GM23248 (cell line): ENCODE results near the gene ATP8A2. TPM values are rescaled to one million over a fixed set of nuclear protein-coding genes. Genes with fewer than 3 reads are reported as not detected.

Experiments used
- DNase-seq: peaks from one replicate; pipeline ENCODE4 v3.0.0-alpha.2; 2015
- H2AFZ ChIP-seq: fragments of 200-600 bp; sonication (generic); 2 replicates; pipeline ENCODE4 v1.6.1; 2016; ENCODE audit warnings: antibody characterized with exemption
- H3F3A ChIP-seq: fragments of 200-600 bp; sonication (generic); 2 replicates; pipeline ENCODE4 v1.6.1; 2016; ENCODE audit warnings: mild to moderate bottlenecking, antibody characterized with exemption, mixed run types; ENCODE audit not compliant: insufficient read depth
- H3K27ac ChIP-seq: fragments of 200-600 bp; sonication (generic); 2 replicates; pipeline ENCODE4 v1.5.1; 2016; ENCODE audit warnings: mild to moderate bottlenecking
- H3K27me3 ChIP-seq: fragments of 200-600 bp; sonication (generic); replicated peaks from 2 replicates; pipeline ENCODE4 v1.6.1; 2016; ENCODE audit warnings: mild to moderate bottlenecking; ENCODE audit not compliant: insufficient read depth
- H3K36me3 ChIP-seq: fragments of 200-600 bp; sonication (generic); 2 replicates; pipeline ENCODE4 v1.6.1; 2016; ENCODE audit warnings: low read depth, mild to moderate bottlenecking
- H3K4me1 ChIP-seq: fragments of 200-600 bp; sonication (generic); 2 replicates; pipeline ENCODE4 v1.6.1; 2016; ENCODE audit warnings: mild to moderate bottlenecking; ENCODE audit not compliant: insufficient read depth
- H3K4me2 ChIP-seq: fragments of 200-600 bp; sonication (generic); one replicate; pipeline ENCODE4 v1.6.1; 2016; ENCODE audit warnings: mild to moderate bottlenecking; ENCODE audit not compliant: unreplicated experiment
- H3K4me3 ChIP-seq: fragments of 200-600 bp; sonication (generic); 2 replicates; pipeline ENCODE4 v1.5.1; 2016; ENCODE audit warnings: mild to moderate bottlenecking
- H3K79me2 ChIP-seq: fragments of 200-600 bp; sonication (generic); 2 replicates; pipeline ENCODE4 v1.6.1; 2016; ENCODE audit warnings: mild to moderate bottlenecking; ENCODE audit not compliant: insufficient read depth
- H3K9ac ChIP-seq: fragments of 200-600 bp; sonication (generic); 2 replicates; pipeline ENCODE4 v1.6.1; 2016; ENCODE audit warnings: mild to moderate bottlenecking
- H3K9me2 ChIP-seq: fragments of 200-600 bp; sonication (generic); 2 replicates; pipeline ENCODE4 v1.6.1; 2016; ENCODE audit warnings: mixed run types, mild to moderate bottlenecking, moderate library complexity; ENCODE audit not compliant: insufficient read depth
- H3K9me3 ChIP-seq: fragments of 200-600 bp; sonication (generic); one replicate; pipeline ENCODE4 v1.6.1; 2017; ENCODE audit warnings: low read depth
- H4K20me1 ChIP-seq: fragments of 200-600 bp; sonication (generic); 2 replicates; pipeline ENCODE4 v1.6.0; 2016; ENCODE audit not compliant: insufficient read depth
- EZH2 ChIP-seq: fragments of 200-600 bp; sonication (generic); IDR thresholded peaks from 2 replicates; pipeline ENCODE4 v1.6.1; 2018; ENCODE audit warnings: antibody characterized with exemption, mild to moderate bottlenecking; ENCODE audit not compliant: insufficient read depth, poor library complexity, severe bottlenecking
- EZH2phosphoT487 ChIP-seq: fragments of 200-600 bp; sonication (generic); IDR thresholded peaks from 2 replicates; pipeline ENCODE4 v1.6.1; 2018; ENCODE audit warnings: antibody characterized with exemption, moderate library complexity, mild to moderate bottlenecking, low read depth; ENCODE audit not compliant: insufficient read depth
- WGBS, 2 experiments: methylation state at CpG; one replicate each; pipeline ENCODE4 v1.1.6; 2015 to 2017; ENCODE audit warnings: low lambda C conversion rate in 2 of 2, low coverage in 1 of 2; ENCODE audit errors: missing lambda C conversion rate in 2 of 2; 5-methylcytosine and 5-hydroxymethylcytosine counted together
- in situ Hi-C: fragments of 300-500 bp; cut with MboI; formaldehyde crosslinking; loops from 2 replicates; pipeline ENCODE4 v1.15.0; 2020
- polyA plus RNA-seq: library from polyadenylated mRNA; unstranded; fragments of >200 nt; fragmentation: Nextera tagmentation; extraction: Ambion mirVana; gene quantifications from 2 replicates; pipeline ENCODE4 v1.2.1, GENCODE V29; 2016
- total RNA-seq: library from RNA; depleted of rRNA; stranded (reverse); fragments of >200 nt; shearing (Covaris generic); gene quantifications from 2 replicates; pipeline ENCODE4 v1.2.3, GENCODE V29; 2014

Gene ATP8A2
- total and polyA plus RNA-seq, 2 experiments from 2014 or later: under 0.01 to 0.05 TPM

- H3K79me2 ChIP-seq: no peaks in the 10 kb centered on the region
- no peaks in the 10 kb centered on the region for H3K9me2 ChIP-seq
- no peaks in the 10 kb centered on the region for H3K27me3 ChIP-seq
- 9 to 18% methylated on average over 5 of the region's 5 CpGs for WGBS, 2 experiments
- in situ Hi-C loops: no loop called here
- no peak overlapping the region for H3K9ac ChIP-seq
- H3K9me3 ChIP-seq: no peaks in the 10 kb centered on the region
- no peak for DNase-seq
- H3K4me3 ChIP-seq: no peak overlapping the region
- no peaks in the 10 kb centered on the region for H4K20me1 ChIP-seq
- no peaks in the 10 kb centered on the region for H3K36me3 ChIP-seq
- H3F3A ChIP-seq: no peaks in the 10 kb centered on the region
- H3K4me1 ChIP-seq: no peaks in the 10 kb centered on the region
- no peak overlapping the region for H3K27ac ChIP-seq
- H2AFZ ChIP-seq: no peak overlapping the region
- no peak for TF ChIP-seq EZH2phosphoT487
- TF ChIP-seq EZH2: no peak
- no peak overlapping the region for H3K4me2 ChIP-seq
Observed at GRCh38 chr13:25518441-25518840, 146.7 kb downstream of the ATP8A2 start.

- Histone ChIP-seq H3K4me1 (no peaks in the 10 kb centered on the region), H3K79me2 (no peaks in the 10 kb centered on the region), H3K9ac (no peak overlapping the region), H3K9me3 (no peaks in the 10 kb centered on the region), H3K4me2 (no peak overlapping the region), H3K4me3 (no peak overlapping the region), H2AFZ (no peak overlapping the region), H3K9me2 (no peaks in the 10 kb centered on the region), H3F3A (no peaks in the 10 kb centered on the region), H3K27me3 (no peaks in the 10 kb centered on the region), H3K36me3 (no peaks in the 10 kb centered on the region), H4K20me1 (no peaks in the 10 kb centered on the region), H3K27ac (no peak overlapping the region)
- DNase-seq: no peak
- no peak for TF ChIP-seq EZH2phosphoT487
- no peak for TF ChIP-seq EZH2
- in situ Hi-C loops: no loop called here
Observed at GRCh38 chr13:25525884-25526283, 154.1 kb downstream of the ATP8A2 start.

GRCh38 chr13:25528266-25528665 lies 156.5 kb downstream of the ATP8A2 start:
- Histone ChIP-seq H4K20me1 (no peaks in the 10 kb centered on the region), H3K4me3 (no peak overlapping the region), H2AFZ (no peak overlapping the region), H3K9me3 (no peaks in the 10 kb centered on the region), H3K36me3 (no peaks in the 10 kb centered on the region), H3F3A (no peaks in the 10 kb centered on the region), H3K4me1 (no peaks in the 10 kb centered on the region), H3K4me2 (no peak overlapping the region), H3K27ac (no peak overlapping the region), H3K9me2 (no peaks in the 10 kb centered on the region), H3K79me2 (no peaks in the 10 kb centered on the region), H3K9ac (no peak overlapping the region), H3K27me3 (no peaks in the 10 kb centered on the region)
- no peak for DNase-seq
- TF ChIP-seq EZH2: no peak
- TF ChIP-seq EZH2phosphoT487: no peak
- WGBS, 2 experiments: 29 to 36% methylated on average over 2 of the region's 2 CpGs
- in situ Hi-C loops: no loop called here

GRCh38 chr13:25529425-25529824 lies 157.7 kb downstream of the ATP8A2 start:
- Histone ChIP-seq H2AFZ (no peak overlapping the region), H3K4me2 (no peak overlapping the region), H4K20me1 (no peaks in the 10 kb centered on the region), H3K9ac (no peak overlapping the region), H3K27ac (no peak overlapping the region), H3K9me3 (no peaks in the 10 kb centered on the region), H3K4me3 (no peak overlapping the region), H3K9me2 (no peaks in the 10 kb centered on the region), H3K4me1 (no peaks in the 10 kb centered on the region), H3K36me3 (no peaks in the 10 kb centered on the region), H3K27me3 (no peaks in the 10 kb centered on the region), H3F3A (no peaks in the 10 kb centered on the region), H3K79me2 (no peaks in the 10 kb centered on the region)
- no peak for TF ChIP-seq EZH2
- TF ChIP-seq EZH2phosphoT487: no peak
- 0 to 6% methylated on average over 3 of the region's 3 CpGs for WGBS, 2 experiments
- in situ Hi-C loops: no loop called here
- DNase-seq: no peak

- no peaks in the 10 kb centered on the region for H3K27me3 ChIP-seq
- H3F3A ChIP-seq: no peaks in the 10 kb centered on the region
- 17 to 18% methylated on average over 3 of the region's 3 CpGs for WGBS, 2 experiments
- no peaks in the 10 kb centered on the region for H3K36me3 ChIP-seq
- no peak overlapping the region for H3K9ac ChIP-seq
- H3K4me1 ChIP-seq: no peaks in the 10 kb centered on the region
- H2AFZ ChIP-seq: no peak overlapping the region
- no peak overlapping the region for H3K4me2 ChIP-seq
- H3K4me3 ChIP-seq: no peak overlapping the region
- no peak for DNase-seq
- in situ Hi-C loops: no loop called here
- TF ChIP-seq EZH2 (no peak), EZH2phosphoT487 (no peak)
- H3K79me2 ChIP-seq: no peaks in the 10 kb centered on the region
- H3K9me3 ChIP-seq: no peaks in the 10 kb centered on the region
- H4K20me1 ChIP-seq: no peaks in the 10 kb centered on the region
- H3K27ac ChIP-seq: no peak overlapping the region
- no peaks in the 10 kb centered on the region for H3K9me2 ChIP-seq
Observed at GRCh38 chr13:25538276-25538675, 166.5 kb downstream of the ATP8A2 start.
